ENCODE data around the gene CDKAL1.
"Not testable (repeated sequence)": the region's sequence is repeated elsewhere in the genome, so short reads cannot be mapped to it uniquely, and the experiment has no call there.

The CDKAL1 gene

DNA sequence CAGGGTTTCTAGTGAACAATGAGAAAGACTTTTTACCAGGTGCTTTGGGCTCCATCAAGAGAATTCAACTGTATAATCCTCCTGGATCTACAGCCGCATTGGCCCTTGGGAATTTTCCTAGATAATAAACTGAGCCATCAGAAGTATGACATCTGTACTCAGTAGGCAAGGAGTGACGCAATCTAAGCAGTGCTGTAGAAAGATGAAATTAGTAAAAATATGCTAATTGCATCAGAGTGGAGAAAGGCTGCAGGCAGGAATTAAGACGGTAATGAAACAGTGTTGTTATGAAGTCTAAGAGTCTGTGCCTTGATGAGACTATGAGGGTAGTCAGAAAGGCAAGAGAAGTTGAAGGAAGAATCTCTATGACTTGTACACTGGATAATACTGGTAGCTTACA is 551.4 kb downstream of the CDKAL1 start:
- no peak for DNase-seq

DNA sequence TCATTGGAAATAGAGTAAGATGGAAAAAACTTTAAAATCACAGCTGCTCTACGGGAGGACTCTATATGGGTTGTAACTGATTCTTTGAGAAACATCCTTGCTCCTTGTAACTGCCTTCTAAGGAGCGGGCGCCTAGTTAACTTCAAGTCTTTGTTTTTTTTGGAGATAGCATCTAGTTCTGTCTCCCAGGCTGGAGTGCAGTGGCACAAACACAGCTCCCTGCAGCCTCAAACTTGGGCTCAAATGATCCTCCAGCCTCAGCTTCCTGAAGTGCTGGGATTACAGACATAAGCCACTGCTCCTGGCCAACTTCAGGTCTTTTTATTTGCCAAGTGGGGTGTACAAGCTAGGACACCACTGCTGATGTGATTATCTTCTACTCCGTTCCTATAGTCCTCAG is 552.9 kb downstream of the CDKAL1 start:
- no peak for DNase-seq

DNA sequence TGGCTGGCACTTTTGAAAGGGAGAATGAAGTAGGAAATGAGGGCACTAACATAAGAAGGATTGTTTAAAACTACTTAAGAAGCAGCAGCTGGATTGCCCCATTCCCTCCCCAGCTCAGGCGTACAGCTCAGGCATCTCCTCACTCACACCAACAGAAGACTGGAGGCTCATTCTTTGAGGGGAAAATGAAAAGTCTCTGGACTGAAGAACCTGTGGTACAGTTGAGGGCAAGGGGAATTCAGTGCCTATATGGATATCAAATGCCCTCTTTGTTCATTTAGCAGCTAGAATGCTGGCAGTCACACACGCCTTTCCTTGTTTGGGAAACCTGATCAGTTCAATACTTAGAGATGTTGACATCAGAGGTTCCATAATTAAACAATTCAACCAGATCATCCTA is 557.2 kb downstream of the CDKAL1 start:
- no peak for DNase-seq

DNA sequence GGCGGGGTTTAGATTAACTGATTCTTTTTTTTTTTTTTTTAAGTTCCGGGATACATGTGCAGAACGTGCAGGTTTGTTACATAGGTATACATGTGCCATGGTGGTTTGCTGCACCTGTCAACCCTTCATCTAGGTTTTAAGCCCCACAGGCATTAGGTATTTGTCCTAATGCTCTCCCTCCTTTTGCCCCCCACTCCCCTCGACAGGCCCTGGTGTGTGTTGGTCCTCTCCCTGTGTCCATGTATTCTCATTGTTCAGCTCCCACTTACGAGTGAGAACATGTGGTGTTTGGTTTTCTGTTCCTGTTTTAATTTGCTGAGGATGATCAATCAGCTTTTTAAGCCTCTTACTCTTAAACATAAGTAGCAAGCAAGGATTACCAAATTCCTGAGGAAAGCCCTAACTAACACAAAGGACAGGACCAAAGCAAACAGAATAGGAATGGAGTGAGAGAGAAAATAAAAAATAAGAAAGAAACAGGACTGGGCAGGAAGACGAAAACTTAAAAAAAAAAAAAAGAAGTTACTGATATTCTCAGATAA is 558.0 kb downstream of the CDKAL1 start:
- DNase-seq = not testable (repeated sequence)

DNA sequence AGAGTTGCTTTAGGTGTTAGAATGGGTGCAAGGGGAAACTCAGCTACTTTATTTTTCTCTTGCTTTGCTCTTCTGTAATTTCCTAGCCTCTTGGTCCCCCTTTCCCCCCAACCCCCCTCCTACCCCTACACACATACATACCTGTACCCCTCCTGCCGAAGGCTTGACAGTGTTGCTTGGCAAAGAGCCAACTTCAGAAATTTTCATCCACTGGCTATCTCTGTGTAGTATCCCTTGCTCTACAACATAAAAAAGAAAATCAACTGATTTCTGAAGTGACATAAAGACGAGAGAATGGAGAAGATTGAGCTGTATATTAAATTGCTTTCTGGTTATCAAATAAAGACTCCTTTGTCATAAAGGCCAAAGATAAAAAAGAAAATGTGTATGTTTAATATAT is 561.2 kb downstream of the CDKAL1 start:
- no peak for DNase-seq

DNA sequence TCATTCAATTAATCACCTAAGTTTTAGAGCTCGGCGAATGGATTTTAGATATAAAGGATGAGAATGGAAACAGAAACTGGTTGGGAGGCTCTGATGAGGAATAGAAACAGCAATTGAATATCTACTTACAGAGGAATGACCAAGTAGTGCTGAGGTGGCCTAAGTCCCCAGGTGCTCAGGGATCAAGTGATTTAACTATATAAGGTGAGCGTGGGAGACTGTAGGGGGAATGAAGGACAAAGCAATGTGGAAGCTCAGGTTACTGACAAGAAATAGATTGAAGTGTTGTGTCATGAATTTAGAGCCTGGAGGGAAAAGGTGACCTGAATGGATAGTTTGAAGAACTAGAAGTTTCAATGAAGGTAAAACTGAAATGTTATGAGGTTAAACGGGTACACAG is 563.9 kb downstream of the CDKAL1 start:
- no peak for DNase-seq

DNA sequence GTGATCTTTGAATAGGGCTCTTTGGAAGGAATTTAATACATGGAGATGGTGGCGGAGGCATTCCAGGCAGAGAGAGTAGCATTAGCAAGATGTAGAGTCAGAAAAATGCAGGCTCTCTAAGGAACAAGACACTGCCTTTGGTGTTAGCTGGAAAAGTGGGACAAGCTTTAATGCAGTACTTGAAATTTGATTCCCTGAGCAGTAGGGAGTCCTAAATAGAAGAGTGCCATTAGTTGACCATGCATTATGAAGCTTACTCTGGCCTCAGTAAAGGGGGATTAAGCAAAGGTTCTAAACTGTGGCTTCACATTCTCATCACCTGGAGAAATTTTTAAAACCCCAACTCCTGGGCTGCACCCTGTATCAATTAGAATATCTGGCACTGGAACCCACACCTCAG is 564.5 kb downstream of the CDKAL1 start:
- DNase-seq = no peak

DNA sequence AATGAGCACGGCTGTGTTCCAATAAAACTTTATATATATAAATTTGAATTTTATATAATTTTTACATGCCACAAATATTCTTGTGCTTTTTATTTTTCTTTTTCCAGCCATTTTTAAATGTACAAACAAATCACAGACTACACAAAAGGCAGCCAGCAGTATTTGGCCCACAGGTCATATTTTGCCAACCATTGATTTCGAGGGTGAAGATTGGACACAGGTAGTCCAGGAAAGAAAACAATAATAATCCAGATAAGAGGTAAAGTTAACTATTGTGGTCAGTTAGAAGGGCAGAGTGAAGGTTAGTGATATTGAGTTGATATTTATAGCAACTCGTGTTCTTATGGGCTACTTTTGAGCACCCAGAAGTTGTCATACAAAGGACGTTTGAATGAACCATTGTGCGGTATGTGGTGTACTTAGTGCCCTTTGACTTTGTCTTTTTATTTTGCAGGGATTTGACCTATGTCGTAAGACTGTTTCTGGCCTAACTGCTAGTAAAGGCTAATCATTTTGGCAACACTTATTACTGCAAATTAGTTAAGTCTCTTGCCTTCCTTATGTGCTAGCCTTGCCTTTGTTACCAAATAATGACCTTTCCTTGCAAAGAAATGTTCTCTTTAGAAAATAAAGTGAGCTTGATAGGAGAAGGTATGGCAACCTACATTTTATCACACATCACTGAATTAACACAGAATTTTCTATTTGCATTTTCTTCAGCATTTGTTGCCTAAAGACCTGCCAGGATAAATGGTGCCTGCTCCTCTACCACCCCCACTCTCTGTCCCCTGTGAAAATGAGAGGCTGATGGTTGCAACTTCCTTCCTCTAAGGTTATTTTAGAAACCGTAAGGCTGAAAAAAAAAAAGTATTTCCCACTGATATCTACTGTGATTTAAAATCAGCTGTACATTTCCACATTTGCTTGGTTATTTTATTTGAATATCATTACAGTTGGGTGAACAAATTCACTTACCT is 565.4 kb downstream of the CDKAL1 start:
- DNase-seq = no peak

DNA sequence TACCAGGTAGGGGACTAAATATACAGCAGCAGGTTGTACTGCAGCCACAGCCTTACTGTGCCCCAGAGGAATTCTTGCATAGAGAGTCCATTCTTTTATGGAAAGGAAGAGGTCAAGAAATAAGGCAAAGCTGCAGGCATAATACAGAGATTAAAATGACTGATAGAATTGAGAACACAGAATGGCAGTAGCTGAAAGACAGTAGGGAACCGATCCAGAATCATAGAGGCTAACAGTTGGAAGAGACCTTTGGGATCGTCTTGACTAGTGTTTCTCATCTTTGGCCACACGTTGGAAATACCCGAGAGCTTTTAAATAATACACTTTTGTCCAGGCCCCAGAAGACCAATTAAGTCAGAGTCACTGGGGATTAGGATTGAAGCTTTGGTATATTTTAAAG is 566.7 kb downstream of the CDKAL1 start:
- DNase-seq = no peak

DNA sequence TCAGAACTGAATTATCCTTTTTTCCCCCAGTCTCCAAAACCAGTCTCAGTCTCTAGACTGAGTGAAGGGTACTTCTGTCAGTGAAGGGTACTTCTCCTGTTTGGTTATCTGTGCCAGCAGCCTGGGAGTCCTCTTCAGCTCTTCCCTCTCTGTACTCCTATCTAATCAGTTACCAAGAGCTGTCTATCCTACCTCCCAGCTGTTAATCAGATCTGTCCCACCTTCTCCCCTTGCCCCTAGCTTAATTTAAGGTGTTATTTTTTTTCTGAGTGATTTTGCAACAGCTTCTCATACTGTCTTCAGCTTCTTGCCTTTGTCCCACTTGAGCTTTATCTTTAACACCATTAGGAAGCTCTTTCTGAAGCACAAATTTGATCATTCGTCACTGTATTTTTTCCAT is 567.4 kb downstream of the CDKAL1 start:
- DNase-seq = no peak

DNA sequence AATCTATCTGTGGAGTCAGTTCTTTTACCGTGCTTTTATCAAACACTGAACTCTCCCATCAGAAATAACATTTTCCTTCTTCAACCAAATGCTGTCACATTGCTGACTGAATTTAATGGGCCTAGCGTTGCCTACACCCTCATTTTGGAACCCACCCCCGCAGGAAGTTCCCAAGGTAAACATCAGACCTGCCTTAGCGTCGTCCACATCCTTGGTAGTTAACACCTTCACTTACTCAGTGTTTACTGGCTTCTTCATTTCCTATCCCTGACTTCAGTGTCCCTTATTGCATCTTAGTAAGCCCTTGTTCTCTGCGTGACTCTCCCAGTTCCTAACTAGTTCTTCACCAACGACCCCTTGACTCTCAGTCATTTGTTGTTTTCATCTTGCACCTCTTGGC is 567.9 kb downstream of the CDKAL1 start:
- DNase-seq = no peak

DNA sequence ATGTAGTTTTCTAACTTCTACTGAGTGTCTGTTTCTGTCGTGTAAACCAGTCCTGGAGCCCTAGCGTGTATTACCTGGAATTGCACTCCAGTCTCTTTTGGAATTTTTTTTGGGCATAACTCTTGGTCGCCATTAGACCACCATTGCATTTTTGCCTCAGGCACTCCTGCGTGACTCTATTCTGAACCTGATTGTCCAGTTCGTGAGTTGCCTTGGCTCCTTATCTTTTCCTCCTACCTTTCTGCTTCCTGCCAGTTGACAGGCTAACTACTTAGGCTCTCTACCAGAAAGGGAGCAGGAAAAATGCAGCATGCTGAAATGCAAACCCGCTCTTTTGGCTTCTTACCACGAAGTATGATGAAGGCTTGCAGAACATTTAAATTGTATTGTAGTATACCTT is 568.4 kb downstream of the CDKAL1 start:
- no peak for DNase-seq

DNA sequence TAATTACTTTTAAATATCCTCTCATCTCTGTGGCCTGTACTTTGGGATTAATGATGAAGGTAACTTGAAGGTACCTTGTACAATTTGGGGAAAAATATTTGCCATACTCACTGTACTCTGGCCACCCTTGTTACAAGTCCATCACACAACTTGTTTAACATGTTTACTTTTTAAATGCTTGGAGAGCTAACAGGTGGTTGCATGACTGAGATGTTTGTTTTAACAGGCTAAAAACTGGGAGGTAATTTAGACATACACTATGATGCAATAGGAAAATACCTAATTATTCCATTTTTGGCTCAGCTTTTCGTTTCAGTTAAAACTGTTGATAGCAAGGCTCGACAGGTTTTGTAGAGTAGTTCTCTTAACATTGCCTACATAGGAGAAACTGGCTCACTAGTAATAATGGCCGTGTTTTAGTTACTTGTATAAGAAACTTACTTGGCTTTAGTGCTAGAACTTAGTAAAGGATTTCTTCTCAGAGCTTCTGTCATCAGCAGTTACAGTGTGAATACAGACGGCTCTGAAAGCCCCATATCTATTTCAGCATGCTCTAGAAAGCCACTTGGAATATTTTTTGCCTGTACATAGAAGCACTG is 569.5 kb downstream of the CDKAL1 start:
- DNase-seq = no peak

DNA sequence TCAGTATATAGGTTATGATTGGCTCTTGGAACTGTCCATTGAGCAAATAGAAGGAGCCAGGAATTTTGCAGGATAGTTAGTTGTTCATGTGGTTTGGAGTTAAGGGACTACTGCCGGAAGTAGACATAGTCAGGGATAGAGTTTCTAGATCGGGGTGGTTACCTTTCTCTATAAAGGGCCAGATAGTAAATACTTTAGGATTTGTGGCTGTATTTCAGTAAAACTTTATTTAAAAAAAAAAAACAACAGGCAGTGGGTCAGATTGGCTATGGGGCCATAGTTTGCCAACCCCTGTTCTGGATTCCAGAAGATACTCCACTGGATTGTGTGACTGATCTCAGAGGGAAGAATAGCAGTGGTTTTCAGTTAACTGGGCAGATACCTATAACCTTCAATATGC is 570.0 kb downstream of the CDKAL1 start:
- no peak for DNase-seq

DNA sequence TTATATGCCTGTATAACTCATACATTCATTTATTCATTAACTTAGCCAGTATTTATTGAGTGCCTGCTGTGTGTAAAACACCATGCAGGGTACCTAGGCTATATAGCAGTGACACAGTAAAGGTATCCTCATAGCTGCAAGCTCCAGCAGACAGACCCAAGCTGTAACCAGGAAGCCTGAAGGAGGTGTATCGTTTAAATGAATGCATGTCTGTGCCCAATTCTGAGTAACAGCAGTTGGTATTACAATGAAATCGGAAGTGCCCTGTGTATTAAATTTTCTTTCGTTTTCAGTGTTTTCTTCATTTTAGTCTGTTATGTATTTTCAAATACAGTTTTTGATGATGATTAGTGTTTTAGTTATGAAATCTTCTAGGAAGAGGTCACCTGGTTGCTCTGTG is 573.5 kb downstream of the CDKAL1 start:
- DNase-seq = no peak

DNA sequence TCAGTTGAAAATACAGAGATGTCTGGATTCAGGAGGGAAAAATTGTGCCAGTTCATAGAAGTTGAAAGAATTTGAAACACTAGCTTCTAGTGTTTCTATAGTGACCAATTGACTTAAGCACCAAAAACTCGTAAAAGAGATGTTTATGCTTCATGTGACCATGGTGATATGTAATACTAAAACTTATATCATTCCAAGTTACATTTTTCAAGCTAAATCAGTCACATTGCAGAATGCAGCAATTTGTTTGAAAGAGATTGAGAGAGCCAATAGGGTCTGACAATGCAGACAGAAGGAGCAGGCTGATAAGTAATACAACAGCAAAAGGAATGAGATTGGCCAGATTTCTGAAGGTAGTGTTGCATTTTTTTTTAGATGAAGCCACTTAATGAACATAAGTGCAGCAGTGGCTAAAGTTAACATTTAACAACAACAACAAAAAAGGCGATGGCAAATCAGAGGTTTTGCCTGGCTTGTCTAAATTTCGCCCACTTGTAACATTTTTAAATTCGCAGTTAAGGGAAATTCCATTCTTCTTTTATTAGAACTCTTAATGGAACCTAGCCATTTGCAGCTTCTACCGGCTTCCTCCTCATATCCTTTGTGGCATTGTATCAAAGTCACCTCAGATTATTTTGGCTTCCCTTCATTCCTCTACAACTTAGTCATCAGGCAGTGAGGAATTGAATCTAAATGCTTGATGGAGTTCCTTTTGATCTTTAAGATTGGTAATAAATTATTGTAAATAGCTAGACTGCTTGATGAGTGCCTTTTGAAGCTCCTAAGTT is 575.3 kb downstream of the CDKAL1 start:
- DNase-seq = no peak

DNA sequence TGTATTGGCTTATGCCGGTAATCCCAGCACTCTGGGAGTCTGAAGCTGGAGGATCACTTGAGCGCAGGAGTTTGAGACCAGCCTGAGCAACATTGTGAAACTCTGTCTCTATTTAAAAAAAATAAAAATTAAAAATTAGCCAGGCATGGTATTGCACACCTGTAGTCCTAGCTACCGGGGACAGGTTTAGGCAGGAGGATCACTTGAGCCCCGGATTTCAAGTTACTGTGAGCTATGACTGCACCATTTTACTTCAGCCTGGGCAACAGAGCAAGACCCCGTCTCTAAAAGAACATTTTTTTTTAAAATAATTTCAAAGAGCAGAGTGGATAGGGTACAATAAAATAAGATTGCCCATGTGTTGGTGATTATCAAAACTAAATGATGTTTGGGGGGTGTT is 576.4 kb downstream of the CDKAL1 start:
- no peak for DNase-seq

DNA sequence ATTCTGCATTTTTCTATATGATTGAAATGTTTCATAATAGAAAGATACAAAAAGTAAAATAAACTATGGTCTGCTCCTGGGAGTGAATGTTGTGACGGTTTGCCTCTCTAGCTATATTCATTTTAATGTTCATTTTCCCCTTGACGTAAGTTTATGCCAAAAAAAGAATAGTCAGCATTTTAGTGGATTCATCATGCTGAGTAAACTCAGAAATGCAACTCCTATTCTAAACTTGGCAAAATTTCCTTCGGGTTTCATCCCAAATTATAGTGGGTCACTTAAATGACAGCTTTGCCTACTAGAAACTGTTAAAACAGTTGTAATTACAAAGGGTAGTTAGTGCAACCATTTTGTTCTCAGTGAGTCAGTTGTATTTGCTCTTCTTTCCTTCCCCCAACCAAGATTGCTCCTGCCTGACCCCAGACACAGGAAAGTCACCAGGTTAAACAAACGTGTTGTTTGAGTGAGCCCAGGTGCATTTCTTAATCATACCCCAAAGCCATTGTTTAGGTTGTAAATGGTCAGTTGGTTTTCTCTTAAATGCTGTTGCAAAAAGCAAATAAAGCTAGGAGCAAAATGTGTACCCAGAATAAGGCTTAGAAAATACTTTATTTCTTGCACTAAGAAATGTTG is 577.0 kb downstream of the CDKAL1 start:
- DNase-seq = no peak

DNA sequence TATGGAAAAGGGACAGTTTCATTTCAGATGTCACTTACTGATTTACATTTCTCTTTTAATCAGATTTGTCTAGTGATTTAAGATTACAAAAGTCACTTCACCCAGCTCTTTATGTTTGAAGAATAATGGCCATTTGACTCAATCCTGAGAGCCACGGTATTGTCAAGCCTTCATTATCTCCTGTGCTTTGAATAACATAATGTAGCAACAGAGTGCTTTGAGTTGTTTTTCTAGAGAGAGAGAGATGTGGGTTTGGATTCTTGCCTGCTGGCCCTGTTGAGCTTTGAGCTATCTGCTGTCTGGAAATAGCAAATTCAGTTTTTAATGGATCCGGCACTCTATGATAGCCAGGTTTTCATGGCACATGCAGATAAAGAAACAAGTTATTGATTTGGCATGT is 580.9 kb downstream of the CDKAL1 start:
- DNase-seq = no peak

DNA sequence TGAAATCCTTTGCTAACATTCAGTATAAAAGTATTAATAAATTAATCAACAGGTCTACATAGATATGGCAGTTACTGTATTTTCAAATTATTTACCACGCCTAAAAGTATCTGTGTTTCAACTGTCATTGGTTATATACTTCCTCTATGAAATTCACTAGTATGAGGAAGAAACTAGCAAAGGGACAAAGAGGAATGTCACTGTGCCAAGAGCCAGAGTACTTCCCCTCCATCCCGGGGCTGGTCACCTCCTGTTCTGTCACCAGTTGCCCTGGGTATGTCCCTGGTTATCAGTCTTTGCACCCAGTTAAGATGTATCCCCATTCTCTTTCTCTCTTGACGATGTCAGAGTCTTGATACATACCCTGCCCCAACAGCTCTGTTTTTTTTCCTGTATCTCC is 582.5 kb downstream of the CDKAL1 start:
- DNase-seq = no peak

DNA sequence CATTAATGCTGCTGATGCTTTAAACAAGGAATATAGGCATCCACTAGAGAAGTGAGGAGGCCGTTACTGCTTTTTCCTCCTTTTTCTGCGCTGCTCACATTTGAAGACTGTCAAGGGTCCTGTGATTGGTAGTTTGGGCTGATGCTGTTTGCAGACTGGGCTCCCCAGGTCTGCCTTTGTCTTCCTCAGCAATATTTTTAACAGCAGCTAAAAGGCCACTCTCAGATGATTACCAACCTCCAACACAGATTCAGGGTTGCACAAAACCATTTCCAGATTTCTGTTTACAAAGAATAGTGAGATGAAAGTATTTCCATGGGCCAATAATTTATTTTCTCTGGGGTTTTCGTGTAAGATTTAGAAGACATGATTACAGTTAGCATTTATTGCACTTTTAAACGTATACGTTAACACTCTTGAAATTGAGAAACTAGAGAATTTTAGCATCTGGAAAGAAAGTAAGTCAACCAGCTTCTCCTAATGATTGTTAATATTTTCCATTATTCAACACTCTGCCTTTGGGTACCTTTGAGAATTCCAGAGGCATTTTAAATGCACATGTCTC is 584.0 kb downstream of the CDKAL1 start:
- no peak for DNase-seq

DNA sequence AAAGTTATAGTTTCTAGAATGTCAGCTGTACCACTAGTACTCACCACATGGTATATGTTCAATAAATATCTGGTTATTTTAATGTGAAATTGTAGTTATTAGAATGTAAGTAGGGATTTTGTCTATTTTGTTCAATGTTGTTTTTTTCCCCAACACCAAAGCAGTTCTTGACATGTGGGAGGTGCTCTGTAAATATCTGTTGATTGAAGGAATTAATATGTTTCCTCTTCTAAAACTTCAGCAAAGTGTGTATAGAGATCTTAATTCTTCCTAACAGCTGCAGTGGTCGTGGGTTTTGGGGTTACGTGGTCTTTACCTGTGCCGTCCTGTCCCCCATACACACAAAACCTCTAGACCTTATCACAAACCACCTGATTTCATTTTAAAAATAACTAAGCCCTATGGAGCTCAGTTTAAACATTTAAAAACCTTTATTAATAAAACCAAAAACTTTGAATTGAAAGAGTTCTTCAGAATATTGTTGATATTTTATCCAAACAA is 587.4 kb downstream of the CDKAL1 start:
- DNase-seq = no peak
